H9 (cell line): ENCODE results near the gene ZSWIM4. TPM values are rescaled to one million over a fixed set of nuclear protein-coding genes. Genes with fewer than 3 reads are reported as not detected.
A peak's percentile ranks its signal among the peaks of the same experiment; 100 is the strongest.

Source experiments
- DNase-seq: peaks from one replicate; pipeline ENCODE4 v3.0.0-alpha.2; 2017
- H2AFZ ChIP-seq: one replicate; pipeline ENCODE4 v1.6.1; 2013; ENCODE audit warnings: mild to moderate bottlenecking, low read length, control low read depth, moderate library complexity
- H2AK5ac ChIP-seq: 2 replicates; pipeline ENCODE4 v1.6.1; 2013; ENCODE audit warnings: low read length, control low read depth, mixed read lengths; ENCODE audit not compliant: insufficient read length
- H2BK120ac ChIP-seq: one replicate; pipeline ENCODE4 v1.6.1; 2013; ENCODE audit warnings: low read depth, mild to moderate bottlenecking, low read length, control low read depth, inconsistent platforms; ENCODE audit not compliant: poor library complexity, severe bottlenecking
- H2BK12ac ChIP-seq: 2 replicates; pipeline ENCODE4 v1.6.1; 2013; ENCODE audit warnings: low read length, control low read depth, mixed read lengths, low read depth; ENCODE audit not compliant: insufficient read length
- H2BK15ac ChIP-seq: 2 replicates; pipeline ENCODE4 v1.6.1; 2013; ENCODE audit warnings: low read depth, low read length, control low read depth
- H2BK20ac ChIP-seq: one replicate; pipeline ENCODE4 v1.6.1; 2013; ENCODE audit warnings: low read depth, mild to moderate bottlenecking, low read length, control low read depth, inconsistent platforms; ENCODE audit not compliant: poor library complexity, severe bottlenecking
- H2BK5ac ChIP-seq: 2 replicates; pipeline ENCODE4 v1.6.1; 2013; ENCODE audit warnings: low read length, control low read depth, mixed read lengths; ENCODE audit not compliant: insufficient read length
- H3K14ac ChIP-seq: 2 replicates; pipeline ENCODE4 v1.6.1; 2013; ENCODE audit warnings: low read length, control low read depth; ENCODE audit not compliant: insufficient read depth
- H3K18ac ChIP-seq: 2 replicates; pipeline ENCODE4 v1.6.1; 2013; ENCODE audit warnings: low read depth, mild to moderate bottlenecking, mixed read lengths, low read length, control low read depth; ENCODE audit not compliant: insufficient read length
- H3K23ac ChIP-seq: 2 replicates; pipeline ENCODE4 v1.6.1; 2013; ENCODE audit warnings: low read length, control low read depth, mixed read lengths, low read depth; ENCODE audit not compliant: insufficient read length
- H3K23me2 ChIP-seq: 2 replicates; pipeline ENCODE4 v1.6.1; 2013; ENCODE audit warnings: low read depth, mild to moderate bottlenecking, mixed read lengths, low read length, control low read depth; ENCODE audit not compliant: insufficient read length, poor library complexity, severe bottlenecking
- H3K27ac ChIP-seq: 2 replicates; pipeline ENCODE4 v1.5.1; 2013; ENCODE audit warnings: low read length, control low read depth, mixed read lengths, low read depth; ENCODE audit not compliant: insufficient read length
- H3K27me3 ChIP-seq: 2 replicates; pipeline ENCODE4 v1.6.1; 2013; ENCODE audit warnings: low read length, control low read depth, inconsistent platforms; ENCODE audit not compliant: insufficient read depth
- H3K4ac ChIP-seq: 2 replicates; pipeline ENCODE4 v1.6.1; 2013; ENCODE audit warnings: low read depth, mild to moderate bottlenecking, control low read depth, inconsistent platforms, low read length, moderate library complexity
- H3K4me1 ChIP-seq: 2 replicates; pipeline ENCODE4 v1.6.1; 2013; ENCODE audit warnings: low read length, control low read depth, inconsistent platforms; ENCODE audit not compliant: insufficient read depth
- H3K4me2 ChIP-seq: 2 replicates; pipeline ENCODE4 v1.6.1; 2013; ENCODE audit warnings: low read length, control low read depth, mixed read lengths; ENCODE audit not compliant: insufficient read length, insufficient read depth
- H3K56ac ChIP-seq: 2 replicates; pipeline ENCODE4 v1.6.1; 2013; ENCODE audit warnings: low read depth, mild to moderate bottlenecking, mixed read lengths, low read length, control low read depth; ENCODE audit not compliant: insufficient read length
- H3K79me1 ChIP-seq: 2 replicates; pipeline ENCODE4 v1.6.1; 2013; ENCODE audit warnings: low read depth, mild to moderate bottlenecking, moderate library complexity, low read length, control low read depth, inconsistent platforms; ENCODE audit not compliant: insufficient read depth, poor library complexity, severe bottlenecking
- H3K79me2 ChIP-seq: 2 replicates; pipeline ENCODE4 v1.6.1; 2013; ENCODE audit warnings: low read length, control low read depth, inconsistent platforms; ENCODE audit not compliant: insufficient read depth
- H3K9ac ChIP-seq: 2 replicates; pipeline ENCODE4 v1.6.1; 2013; ENCODE audit warnings: low read length, control low read depth, mixed read lengths; ENCODE audit not compliant: insufficient read length; ENCODE audit errors: extremely low read depth
- H3K9me3 ChIP-seq: one replicate; pipeline ENCODE4 v1.6.1; 2013; ENCODE audit warnings: low read depth, low read length, inconsistent platforms; ENCODE audit not compliant: control insufficient read depth
- H3T11ph ChIP-seq: one replicate; pipeline ENCODE4 v1.6.1; 2013; ENCODE audit warnings: mild to moderate bottlenecking, low read length, control low read depth, inconsistent platforms
- H4K20me1 ChIP-seq: one replicate; pipeline ENCODE4 v1.6.1; 2013; ENCODE audit not compliant: control insufficient read depth, insufficient read length, insufficient read depth
- H4K5ac ChIP-seq: 2 replicates; pipeline ENCODE4 v1.6.1; 2013; ENCODE audit warnings: low read depth, mild to moderate bottlenecking, mixed read lengths, low read length, control low read depth; ENCODE audit not compliant: insufficient read length
- H4K8ac ChIP-seq: replicated peaks from 2 replicates; pipeline ENCODE4 v1.6.1; 2013; ENCODE audit warnings: low read length, control low read depth, mixed read lengths, low read depth; ENCODE audit not compliant: insufficient read length
- H4K91ac ChIP-seq: 2 replicates; pipeline ENCODE4 v1.6.1; 2013; ENCODE audit warnings: low read depth, mild to moderate bottlenecking, moderate library complexity, mixed read lengths, low read length, control low read depth; ENCODE audit not compliant: insufficient read length
- H3K27ac Mint-ChIP-seq, 3 experiments: 2 replicates in 2 of 3; 3 replicates in 1 of 3; pipeline ENCODE4 v1.8.0; 2020 to 2021; ENCODE audit warnings: mixed read lengths in 3 of 3, mild to moderate bottlenecking in 1 of 3, moderate library complexity in 1 of 3
- H3K27me3 Mint-ChIP-seq: 2 replicates; pipeline ENCODE4 v1.8.0; 2021; ENCODE audit warnings: low read depth, mild to moderate bottlenecking, moderate library complexity, mixed read lengths
- H3K36me3 Mint-ChIP-seq, 3 experiments: 2 replicates in 2 of 3; 3 replicates in 1 of 3; pipeline ENCODE4 v1.8.0; 2020 to 2021; ENCODE audit warnings: low read depth in 3 of 3, mixed read lengths in 3 of 3; ENCODE audit not compliant: insufficient read depth in 1 of 3
- H3K4me1 Mint-ChIP-seq, 2 experiments: 2 replicates each; pipeline ENCODE4 v1.8.0; 2020; ENCODE audit warnings: mixed read lengths in 2 of 2
- H3K4me3 Mint-ChIP-seq, 2 experiments: 2 replicates in 1 of 2; 3 replicates in 1 of 2; pipeline ENCODE4 v1.8.0; 2020 to 2021; ENCODE audit warnings: mild to moderate bottlenecking in 2 of 2, mixed read lengths in 2 of 2, moderate library complexity in 1 of 2
- H3K9me3 Mint-ChIP-seq, 2 experiments: 2 replicates in 1 of 2; 3 replicates in 1 of 2; pipeline ENCODE4 v1.8.0; 2020; ENCODE audit warnings: mild to moderate bottlenecking in 2 of 2, mixed read lengths in 2 of 2, moderate library complexity in 1 of 2
- CTCF ChIP-seq: fragments of 200-600 bp; sonication (generic); conservative IDR thresholded peaks from 3 replicates; pipeline ENCODE4 v1.8.0; 2021; ENCODE audit warnings: antibody characterized with exemption, mild to moderate bottlenecking
- WGBS: extraction: QIAGEN DNeasy Blood & Tissue Kit; methylation state at CpG from one replicate; pipeline ENCODE4 v1.1.7; 2013; ENCODE audit warnings: missing lambda C conversion rate, low lambda C conversion rate, mixed read lengths; ENCODE audit not compliant: insufficient read length; ENCODE audit errors: extremely low coverage; 5-methylcytosine and 5-hydroxymethylcytosine counted together
- total RNA-seq: library from RNA; stranded (reverse); gene quantifications from 2 replicates; pipeline ENCODE4 v1.2.1, GENCODE V29; 2021

ZSWIM4 gene
- total RNA-seq, 1 experiment from 2014 or later, result 50.7 TPM

GRCh38 chr19:13788991-13789390, 6.3 kb upstream of the ZSWIM4 start:
- Histone ChIP-seq H3K18ac (no peak overlapping the region), H4K91ac (no peak overlapping the region), H3K27ac (no peak overlapping the region), H3K9ac (no peak overlapping the region), H3K23me2 (no peaks in the 10 kb centered on the region), H4K20me1 (no peaks in the 10 kb centered on the region), H2BK20ac (no peak overlapping the region), H3K79me1 (no peaks in the 10 kb centered on the region), H2BK12ac (no peak overlapping the region), H2BK120ac (no peak overlapping the region), H4K8ac (no peak overlapping the region), H2BK15ac (no peak overlapping the region), H3K9me3 (no peaks in the 10 kb centered on the region), H3K4me1 (no peaks in the 10 kb centered on the region), H4K5ac (no peak overlapping the region), H3K79me2 (no peaks in the 10 kb centered on the region), H2AK5ac (no peak overlapping the region), H3K4ac (no peak overlapping the region), H2AFZ (no peak overlapping the region), H2BK5ac (no peak overlapping the region), H3K4me2 (no peak overlapping the region), H3T11ph (no peak overlapping the region), H3K56ac (no peak overlapping the region), H3K23ac (no peak overlapping the region), H3K14ac (no peak overlapping the region), H3K27me3 (no peaks in the 10 kb centered on the region)
- no CpG with 5 or more reads among the region's 8 CpGs for WGBS
- no peak for TF ChIP-seq CTCF
- no peaks in the 10 kb centered on the region for H3K9me3 Mint-ChIP-seq
- H3K27me3 Mint-ChIP-seq, result no peaks in the 10 kb centered on the region
- no peak for DNase-seq
- no peaks in the 10 kb centered on the region for H3K36me3 Mint-ChIP-seq
- H3K4me3 Mint-ChIP-seq, result no peak overlapping the region; a peak in 1 of 5 replicates
- peaks cover 10 to 14% of the 10 kb centered on the region in 2 experiments for H3K4me1 Mint-ChIP-seq
- peak overlapping the region in 1 of 3 experiments; percentile 18; a peak in 1 of 7 replicates for H3K27ac Mint-ChIP-seq
